ENCODE data around the gene KCNAB2.

KCNAB2 gene

DNA sequence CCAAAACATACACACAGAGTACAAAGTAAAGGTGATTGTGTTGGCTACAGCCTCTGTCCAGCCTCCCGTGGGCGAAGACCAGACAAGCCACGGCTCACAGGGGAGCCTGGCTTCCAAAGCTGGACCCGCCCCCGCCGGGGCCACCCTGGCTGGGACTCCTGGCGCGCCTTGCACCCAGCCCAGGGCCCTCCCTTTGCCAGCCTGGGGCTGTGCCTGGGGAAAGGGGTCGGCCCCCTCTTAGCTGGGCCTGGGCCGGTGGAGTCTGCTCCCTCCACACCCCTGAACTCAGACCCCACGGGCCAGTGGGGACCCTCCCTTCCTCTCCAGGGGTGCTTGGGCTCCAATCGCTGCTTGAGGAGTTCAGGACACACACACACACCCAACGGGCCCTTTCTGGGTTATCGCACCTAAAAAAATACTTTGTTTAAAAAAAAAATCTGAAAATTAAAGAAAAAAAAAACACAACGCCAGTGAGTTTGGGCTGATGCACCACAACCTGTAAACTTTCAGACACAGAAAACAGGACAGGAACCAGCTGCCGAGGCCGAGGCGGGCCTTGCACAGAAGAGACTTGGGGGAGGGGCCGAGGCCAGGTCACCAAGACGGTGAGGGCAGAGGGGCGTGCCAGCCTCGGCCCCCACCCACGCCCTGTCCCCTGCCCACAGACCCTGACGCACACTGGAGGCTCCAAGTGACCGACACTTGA, 56.3 kb downstream of the KCNAB2 start:
- TF ChIP-seq, protein P1, sequence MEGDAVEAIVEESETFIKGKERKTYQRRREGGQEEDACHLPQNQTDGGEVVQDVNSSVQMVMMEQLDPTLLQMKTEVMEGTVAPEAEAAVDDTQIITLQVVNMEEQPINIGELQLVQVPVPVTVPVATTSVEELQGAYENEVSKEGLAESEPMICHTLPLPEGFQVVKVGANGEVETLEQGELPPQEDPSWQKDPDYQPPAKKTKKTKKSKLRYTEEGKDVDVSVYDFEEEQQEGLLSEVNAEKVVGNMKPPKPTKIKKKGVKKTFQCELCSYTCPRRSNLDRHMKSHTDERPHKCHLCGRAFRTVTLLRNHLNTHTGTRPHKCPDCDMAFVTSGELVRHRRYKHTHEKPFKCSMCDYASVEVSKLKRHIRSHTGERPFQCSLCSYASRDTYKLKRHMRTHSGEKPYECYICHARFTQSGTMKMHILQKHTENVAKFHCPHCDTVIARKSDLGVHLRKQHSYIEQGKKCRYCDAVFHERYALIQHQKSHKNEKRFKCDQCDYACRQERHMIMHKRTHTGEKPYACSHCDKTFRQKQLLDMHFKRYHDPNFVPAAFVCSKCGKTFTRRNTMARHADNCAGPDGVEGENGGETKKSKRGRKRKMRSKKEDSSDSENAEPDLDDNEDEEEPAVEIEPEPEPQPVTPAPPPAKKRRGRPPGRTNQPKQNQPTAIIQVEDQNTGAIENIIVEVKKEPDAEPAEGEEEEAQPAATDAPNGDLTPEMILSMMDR (conservative IDR thresholded peaks at IDR 0.05; ENCODE audit: control insufficient read depth, insufficient read depth, low read depth, low read length) = no peak
- H3K4me3 ChIP-seq (ENCODE audit: control insufficient read depth, low read depth, low read length) = no peak overlapping the region
- no peak for DNase-seq (ENCODE audit: low read depth)

DNA sequence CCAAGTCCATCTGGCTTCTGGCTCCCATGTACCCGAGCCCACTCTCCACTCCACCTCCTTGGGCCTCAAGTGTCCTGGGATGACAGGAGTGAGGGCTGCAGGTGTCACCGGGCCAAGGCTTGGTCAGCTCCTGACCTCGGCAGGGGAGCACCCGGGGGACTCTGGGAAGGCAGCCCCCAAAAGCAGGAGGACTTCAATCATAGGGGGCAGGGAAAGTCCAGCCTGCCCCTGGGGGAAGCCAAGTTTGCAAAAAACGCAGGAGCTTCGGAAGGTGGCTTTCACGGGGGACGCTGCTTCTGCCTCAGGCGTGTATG, 56.8 kb downstream of the KCNAB2 start:
- TF ChIP-seq, protein P1 (conservative IDR thresholded peaks at IDR 0.05; ENCODE audit: control insufficient read depth, insufficient read depth, low read depth, low read length) = no peak
- no peak for DNase-seq (ENCODE audit: low read depth)

DNA sequence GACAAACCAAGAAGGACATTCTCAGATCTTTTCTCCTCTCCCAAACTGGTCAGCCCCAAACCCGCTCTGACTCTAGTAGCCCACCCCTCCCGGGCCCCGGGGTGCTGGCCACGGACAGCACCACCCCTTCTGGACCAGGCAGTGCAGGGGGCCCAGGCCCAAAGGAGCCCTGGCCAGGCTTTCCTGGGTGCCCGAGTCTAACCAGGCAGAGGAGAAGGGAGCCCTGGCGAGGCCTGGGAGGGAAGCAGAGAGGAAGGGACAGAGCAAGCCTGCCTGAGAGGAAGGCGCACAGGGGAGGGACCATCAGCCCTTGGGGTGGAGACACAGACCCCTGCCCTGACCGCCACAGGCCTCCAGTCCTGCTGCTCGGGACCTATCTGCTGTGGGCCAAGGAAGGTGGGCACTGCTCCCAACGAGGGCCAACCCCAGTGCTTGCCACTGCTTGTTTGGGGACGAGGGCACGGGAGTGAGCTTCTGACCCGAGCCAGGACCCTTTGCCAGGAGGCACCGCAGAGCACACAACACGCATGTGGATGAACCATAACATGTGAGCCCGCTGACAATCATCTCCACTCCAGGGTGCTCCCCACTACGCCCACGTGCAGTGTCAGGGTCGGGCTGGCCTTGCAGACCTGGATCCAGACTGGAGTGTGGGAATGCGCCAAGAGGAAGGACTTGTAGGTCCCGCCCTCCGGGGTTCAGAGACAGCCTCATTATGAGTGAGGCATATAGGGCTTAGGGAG, 57.6 kb downstream of the KCNAB2 start:
- no peak overlapping the region for H3K4me3 ChIP-seq (ENCODE audit: control insufficient read depth, low read depth, low read length)
- DNase-seq (ENCODE audit: low read depth) = no peak
- TF ChIP-seq, protein P1 (conservative IDR thresholded peaks at IDR 0.05; ENCODE audit: control insufficient read depth, insufficient read depth, low read depth, low read length) = no peak

More for the DNA sequence above, 56.8 kb downstream of the KCNAB2 start:
- no peak overlapping the region for H3K4me3 ChIP-seq (ENCODE audit: control insufficient read depth, low read depth, low read length)

DNA sequence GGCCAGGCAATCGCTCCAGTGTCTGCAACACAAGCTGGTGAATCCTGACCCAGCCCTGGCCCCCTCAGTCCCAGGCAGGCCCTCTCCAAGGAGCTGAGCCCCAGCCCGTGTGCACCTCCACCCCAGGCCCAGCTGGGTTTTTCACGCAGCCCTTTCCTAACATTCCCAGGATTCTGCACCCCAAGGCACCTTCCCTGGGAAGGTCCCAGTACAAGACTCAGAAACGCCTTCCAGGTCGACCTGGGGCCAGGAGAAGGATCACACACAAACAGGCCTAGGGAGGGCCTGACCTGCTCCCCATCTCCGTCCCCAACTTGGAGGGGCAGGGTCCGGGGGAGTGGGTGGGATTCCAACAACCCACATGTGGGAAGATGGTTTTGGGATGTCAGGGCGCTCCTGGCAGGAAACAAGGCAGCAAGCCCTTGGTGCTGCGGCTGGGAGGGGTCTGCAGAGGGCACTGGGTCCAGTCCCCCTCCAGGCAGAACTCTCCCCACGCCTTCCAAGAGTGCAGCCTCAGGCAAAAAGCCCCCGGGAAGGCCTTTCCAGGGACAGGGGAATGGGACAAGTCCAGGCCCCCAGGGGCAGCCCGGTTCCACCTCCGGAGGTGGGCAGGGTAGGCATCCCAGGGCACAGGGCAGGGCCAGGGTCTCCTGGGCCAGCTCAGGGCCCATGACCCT, 58.3 kb downstream of the KCNAB2 start:
- no peak overlapping the region for H3K4me3 ChIP-seq (ENCODE audit: control insufficient read depth, low read depth, low read length)
- DNase-seq (ENCODE audit: low read depth) = no peak
- TF ChIP-seq, protein P1 (conservative IDR thresholded peaks at IDR 0.05; ENCODE audit: control insufficient read depth, insufficient read depth, low read depth, low read length) = no peak

DNA sequence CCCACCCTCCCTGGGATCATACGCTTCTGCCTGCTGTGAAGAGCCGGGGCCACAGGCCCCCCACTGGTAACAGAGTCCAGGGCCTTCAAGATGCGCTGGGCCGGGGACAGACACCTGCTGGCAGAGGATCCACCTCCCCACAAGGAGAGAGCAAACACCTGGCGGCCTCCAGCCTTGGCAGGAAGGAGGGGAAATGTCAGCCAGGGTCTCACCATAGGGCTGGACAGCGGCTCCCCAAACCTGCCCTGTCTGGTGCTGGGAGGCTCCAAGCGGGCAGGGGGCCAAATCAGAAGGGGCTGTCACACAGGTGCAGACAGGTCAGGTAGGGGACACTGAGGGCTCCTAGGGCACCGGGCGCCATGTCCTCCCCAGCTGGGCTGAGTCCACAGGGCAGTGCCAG, 58.9 kb downstream of the KCNAB2 start:
- H3K4me3 ChIP-seq (ENCODE audit: control insufficient read depth, low read depth, low read length) = no peak overlapping the region
- DNase-seq (ENCODE audit: low read depth) = no peak
- TF ChIP-seq, protein P1 (conservative IDR thresholded peaks at IDR 0.05; ENCODE audit: control insufficient read depth, insufficient read depth, low read depth, low read length) = no peak

DNA sequence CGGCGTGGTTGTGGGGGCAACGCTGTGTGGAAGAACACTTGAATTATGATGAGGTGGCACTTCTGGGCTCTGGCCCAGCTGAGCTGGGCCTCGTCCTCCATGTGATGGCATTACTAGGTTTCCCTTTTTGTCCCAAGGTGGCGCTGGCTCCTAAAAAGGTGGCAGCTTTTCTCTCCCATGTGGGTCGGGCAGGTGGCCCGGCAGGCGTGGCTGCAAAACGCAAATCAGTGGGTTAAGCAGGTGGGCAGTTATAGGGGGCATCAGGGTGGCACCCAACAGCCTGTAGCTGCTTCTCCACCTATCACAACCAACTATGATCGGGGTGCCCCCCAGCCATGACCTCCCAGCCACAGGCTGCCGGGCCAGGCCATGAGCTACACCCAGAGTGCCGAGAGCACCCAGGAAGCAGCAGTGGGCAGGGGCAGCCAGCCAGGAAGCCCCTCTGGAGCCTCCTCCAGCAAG, 59.6 kb downstream of the KCNAB2 start:
- no peak overlapping the region for H3K4me3 ChIP-seq (ENCODE audit: control insufficient read depth, low read depth, low read length)
- DNase-seq (ENCODE audit: low read depth) = no peak
- TF ChIP-seq, protein P1 (conservative IDR thresholded peaks at IDR 0.05; ENCODE audit: control insufficient read depth, insufficient read depth, low read depth, low read length) = no peak
